B cell (primary cell): Measurements from ENCODE around the gene MUC4. TPM values are rescaled to one million over a fixed set of nuclear protein-coding genes. Genes with fewer than 3 reads are reported as not detected.

ENCODE experiments used
- ATAC-seq: fragments of 200-7000 bp; cut with Tn5 transposase; one replicate; pipeline ENCODE4 v1.10.0; 2021; ENCODE audit warnings: low read depth, mild to moderate bottlenecking, moderate number of reproducible peaks, moderate library complexity
- CTCF ChIA-PET: fragments of 350-600 bp; sonication (Branson Sonifier 250); formaldehyde crosslinking; loops from one replicate; lab custom pipeline; 2021; ENCODE audit warnings: antibody characterized with exemption, inconsistent platforms; lab: Charles Lee
- POLR2A ChIA-PET: fragments of 350-600 bp; sonication (Branson Sonifier 250); formaldehyde crosslinking; loops from one replicate; lab custom pipeline; 2021; ENCODE audit warnings: antibody characterized with exemption; lab: Charles Lee
- DNase-seq: peaks from one replicate; pipeline ENCODE4 v3.0.0; 2013
- H2AFZ ChIP-seq: 2 replicates; pipeline ENCODE4 v1.6.1; 2012; ENCODE audit warnings: mild to moderate bottlenecking, low read depth, low read length; ENCODE audit not compliant: insufficient read depth, poor library complexity, severe bottlenecking
- H3K27ac ChIP-seq, 2 donors: 1 replicate in 1 of 2; 2 replicates in 1 of 2; pipeline ENCODE4 v1.5.1; 2012 to 2013; ENCODE audit warnings: low read length in 2 of 2, mild to moderate bottlenecking in 2 of 2, moderate library complexity in 1 of 2
- H3K27me3 ChIP-seq, 4 experiments: fragments of 200-600 bp in 1 of 4; sonication (generic) in 1 of 4; replicated peaks in 1 of 4; 1 replicate in 2 of 4; 2 replicates in 2 of 4; pipeline versions ENCODE4 v1.6.1 to v1.7.0; 2013 to 2016; ENCODE audit warnings: low read length in 3 of 4, mild to moderate bottlenecking in 2 of 4, mixed read lengths in 1 of 4, moderate library complexity in 1 of 4; ENCODE audit not compliant: insufficient read depth in 4 of 4, control insufficient read depth in 3 of 4; ENCODE audit errors: control extremely low read depth in 1 of 4
- H3K36me3 ChIP-seq, 2 experiments: replicated peaks in 1 of 2; 1 replicate in 1 of 2; 2 replicates in 1 of 2; pipeline versions ENCODE4 v1.6.1 to v1.7.1; 2013; ENCODE audit warnings: low read length in 1 of 2; ENCODE audit not compliant: insufficient read depth in 2 of 2, control insufficient read depth in 1 of 2; ENCODE audit errors: control extremely low read depth in 1 of 2, extremely low read depth in 1 of 2
- H3K4me1 ChIP-seq, 2 donors: fragments of 200-600 bp in 1 of 2; sonication (generic) in 1 of 2; 1 replicate in 1 of 2; 2 replicates in 1 of 2; pipeline versions ENCODE4 v1.5.1 to v1.6.1; 2013 to 2017; ENCODE audit warnings: low read length in 2 of 2; ENCODE audit not compliant: control insufficient read depth in 2 of 2, insufficient read depth in 2 of 2
- H3K4me2 ChIP-seq: replicated peaks from 2 replicates; pipeline ENCODE3; 2012; ENCODE audit warnings: mild to moderate bottlenecking, low read depth, low read length; ENCODE audit not compliant: poor library complexity, severe bottlenecking
- H3K4me3 ChIP-seq, 5 experiments: fragments of 200-600 bp in 1 of 5; sonication (generic) in 1 of 5; 1 replicate in 3 of 5; 2 replicates in 2 of 5; pipeline versions ENCODE4 v1.5.1 to v1.7.0; 2011 to 2016; ENCODE audit warnings: low read length in 4 of 5, mild to moderate bottlenecking in 4 of 5, low read depth in 2 of 5, control low read depth in 1 of 5, moderate library complexity in 1 of 5; ENCODE audit not compliant: insufficient read depth in 1 of 5; ENCODE audit errors: control extremely low read depth in 1 of 5, extremely low read depth in 1 of 5
- H3K79me2 ChIP-seq: fragments of 200-600 bp; sonication (generic); one replicate; pipeline ENCODE4 v1.6.0; 2016; ENCODE audit warnings: low read length; ENCODE audit not compliant: control insufficient read depth, insufficient read depth
- H3K9ac ChIP-seq: fragments of 200-600 bp; sonication (generic); 2 replicates; pipeline ENCODE4 v1.6.1; 2017; ENCODE audit warnings: mild to moderate bottlenecking, low read length, moderate library complexity
- H3K9me3 ChIP-seq, 3 donors: one replicate each; pipeline versions ENCODE4 v1.6.1 to v1.7.1; 2013; ENCODE audit warnings: low read length in 2 of 3; ENCODE audit not compliant: control insufficient read depth in 2 of 3, insufficient read depth in 1 of 3; ENCODE audit errors: control extremely low read depth in 1 of 3
- H4K20me1 ChIP-seq: 2 replicates; pipeline ENCODE4 v1.6.0; 2012; ENCODE audit warnings: mild to moderate bottlenecking, low read length; ENCODE audit not compliant: insufficient read depth, control insufficient read depth, poor library complexity, severe bottlenecking
- H3K27ac Mint-ChIP-seq: one replicate; pipeline ENCODE4 v1.8.0; 2021; ENCODE audit warnings: mixed read lengths
- H3K27me3 Mint-ChIP-seq: one replicate; pipeline ENCODE4 v1.8.0; 2021; ENCODE audit warnings: mixed read lengths
- H3K4me1 Mint-ChIP-seq: one replicate; pipeline ENCODE4 v1.8.0; 2021; ENCODE audit warnings: mixed read lengths
- H3K4me3 Mint-ChIP-seq: one replicate; pipeline ENCODE4 v1.8.0; 2021; ENCODE audit warnings: mixed read lengths
- H3K9me3 Mint-ChIP-seq: one replicate; pipeline ENCODE4 v1.8.0; 2022; ENCODE audit warnings: mixed read lengths; ENCODE audit not compliant: insufficient read depth
- WGBS: methylation state at CpG from one replicate; pipeline ENCODE4 v1.1.5; 2013; ENCODE audit warnings: missing lambda C conversion rate; ENCODE audit not compliant: insufficient coverage; 5-methylcytosine and 5-hydroxymethylcytosine counted together
- intact Hi-C: fragments of 100-400 bp; cut with micrococcal nuclease; formaldehyde crosslinking; loops from one replicate; pipeline ENCODE4 v1.10.0; 2022
- polyA plus RNA-seq: library from polyadenylated mRNA; depleted of rRNA; stranded (reverse); fragments of >200 nt; gene quantifications from 2 replicates; pipeline ENCODE4 v1.2.3, GENCODE V29; 2012
- total RNA-seq, 2 donors: library from RNA; stranded (reverse); fragments of 120-200 nt in 1 of 2; gene quantifications; 1 replicate in 1 of 2; 2 replicates in 1 of 2; pipeline versions ENCODE4 v1.2.3 to v1.2.4, GENCODE V29; 2013 to 2022
- TF ChIP-seq, protein P1 (sequence below): fragments of 200-600 bp; IDR thresholded peaks from one replicate; pipeline ENCODE4 v1.8.0; 2022; ENCODE audit warnings: antibody characterized with exemption, mild to moderate bottlenecking

The MUC4 gene
- total and polyA plus RNA-seq, 2 donors (not counting 1 experiment from before 2014, with no cell fraction given) = 0.22 to 1.2 TPM

DNA sequence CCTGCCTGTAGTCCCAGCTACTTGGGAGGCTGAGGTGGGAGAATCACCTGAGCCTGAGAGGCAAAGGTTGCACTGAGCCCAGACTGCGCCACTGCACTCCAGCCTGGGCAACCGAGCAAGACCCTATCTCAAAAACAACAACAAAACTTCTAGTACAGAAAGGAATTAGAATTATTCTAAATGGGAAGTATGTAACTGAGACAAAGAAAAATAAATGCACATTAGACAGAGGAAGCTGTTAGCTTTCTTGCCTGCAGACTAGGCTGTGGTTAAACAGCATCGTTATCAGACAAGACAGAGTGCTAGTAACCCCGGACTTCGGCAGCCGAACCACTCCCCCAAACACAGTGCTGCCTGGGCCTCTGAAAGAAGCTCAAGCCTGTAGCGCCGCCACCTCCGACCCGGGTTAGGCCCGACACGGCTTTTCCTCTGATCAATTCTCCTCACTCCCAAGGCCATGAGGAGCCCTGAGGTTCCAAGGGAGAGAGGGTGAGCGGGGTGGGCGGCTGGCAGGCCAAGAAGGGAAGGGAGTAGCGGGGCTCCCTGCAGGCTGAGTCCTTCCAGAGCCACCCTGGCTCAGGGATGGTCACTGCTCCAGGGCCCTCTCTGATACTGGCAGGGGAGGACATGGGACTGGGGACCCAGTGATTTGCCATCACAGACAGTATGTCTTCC is 44.8 kb upstream of the MUC4 start:
- ChIA-PET CTCF (interaction anchor here (0.7 to 9.5 kb wide), 4 partner anchors 38 to 63 kb away, joined by 3 to 233 read pairs (median 27); partner anchors contain the start of gene TNK2), POLR2A (no interaction called here)
- 21% methylated on average over 5 of the region's 15 CpGs for WGBS
- Histone ChIP-seq H3K9ac (no peak overlapping the region), H3K4me1 (peaks cover 0 to 7% of the 10 kb centered on the region in 2 donors), H3K4me3 (no peak overlapping the region), H3K79me2 (no peaks in the 10 kb centered on the region), H2AFZ (no peak overlapping the region), H3K27me3 (peaks cover 0 to 3% (median 0%) of the 10 kb centered on the region in 4 experiments), H3K4me2 (no peak overlapping the region), H3K36me3 (no peaks in the 10 kb centered on the region), H3K9me3 (no peaks in the 10 kb centered on the region), H4K20me1 (no peaks in the 10 kb centered on the region), H3K27ac (no peak overlapping the region)
- Mint-ChIP-seq H3K9me3 (no peaks in the 10 kb centered on the region), H3K4me1 (peaks cover 4% of the 10 kb centered on the region), H3K4me3 (no peak overlapping the region), H3K27me3 (peaks cover 16% of the 10 kb centered on the region), H3K27ac (no peak overlapping the region)
- TF ChIP-seq, protein P1, sequence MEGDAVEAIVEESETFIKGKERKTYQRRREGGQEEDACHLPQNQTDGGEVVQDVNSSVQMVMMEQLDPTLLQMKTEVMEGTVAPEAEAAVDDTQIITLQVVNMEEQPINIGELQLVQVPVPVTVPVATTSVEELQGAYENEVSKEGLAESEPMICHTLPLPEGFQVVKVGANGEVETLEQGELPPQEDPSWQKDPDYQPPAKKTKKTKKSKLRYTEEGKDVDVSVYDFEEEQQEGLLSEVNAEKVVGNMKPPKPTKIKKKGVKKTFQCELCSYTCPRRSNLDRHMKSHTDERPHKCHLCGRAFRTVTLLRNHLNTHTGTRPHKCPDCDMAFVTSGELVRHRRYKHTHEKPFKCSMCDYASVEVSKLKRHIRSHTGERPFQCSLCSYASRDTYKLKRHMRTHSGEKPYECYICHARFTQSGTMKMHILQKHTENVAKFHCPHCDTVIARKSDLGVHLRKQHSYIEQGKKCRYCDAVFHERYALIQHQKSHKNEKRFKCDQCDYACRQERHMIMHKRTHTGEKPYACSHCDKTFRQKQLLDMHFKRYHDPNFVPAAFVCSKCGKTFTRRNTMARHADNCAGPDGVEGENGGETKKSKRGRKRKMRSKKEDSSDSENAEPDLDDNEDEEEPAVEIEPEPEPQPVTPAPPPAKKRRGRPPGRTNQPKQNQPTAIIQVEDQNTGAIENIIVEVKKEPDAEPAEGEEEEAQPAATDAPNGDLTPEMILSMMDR = no peak
- no peak for DNase-seq
- intact Hi-C loops = loop anchor here (5.0 to 10.0 kb wide), 2 partner anchors 136 to 232 kb away; no protein-coding TSS in a partner anchor
- no peak for ATAC-seq
